ENCODE results near the gene SEC22C. TPM values are rescaled to one million over a fixed set of nuclear protein-coding genes. Genes with fewer than 3 reads are reported as not detected.

SEC22C gene
- total RNA-seq, 1 donor from 2014 or later, result 48.6 TPM

GRCh38 chr3:42612217-42612616, 30.4 kb upstream of the SEC22C start:
- H3K36me3 ChIP-seq, result peaks cover 2% of the 10 kb centered on the region
- H3K4me2 ChIP-seq, result no peak overlapping the region
- no peak overlapping the region for H3K9ac ChIP-seq
- H3K4me3 ChIP-seq, result no peak overlapping the region
- H3K79me2 ChIP-seq (ENCODE audit: low read depth), result peaks cover 100% of the 10 kb centered on the region
- Mint-ChIP-seq H3K27me3 (ENCODE audit: insufficient read depth, low read depth) (no peaks in the 10 kb centered on the region), H3K9me3 (no peaks in the 10 kb centered on the region), H3K36me3 (peaks cover 15% of the 10 kb centered on the region), H3K4me3 (no peak overlapping the region), H3K4me1 (no peaks in the 10 kb centered on the region), H3K27ac (no peak overlapping the region)
- H3K27ac ChIP-seq, result no peak overlapping the region
- no peaks in the 10 kb centered on the region for H3K27me3 ChIP-seq
- TF ChIP-seq EZH2phosphoT487 (IDR thresholded peaks at IDR 0.05), result no peak
- no peak for TF ChIP-seq CTCF (IDR thresholded peaks at IDR 0.05)
- TF ChIP-seq EZH2 (IDR thresholded peaks at IDR 0.05), result no peak
- no peak for DNase-seq (ENCODE audit: low spot score)
- peaks cover 14% of the 10 kb centered on the region for H3F3A ChIP-seq (ENCODE audit: low read depth)
- H2AFZ ChIP-seq (replicated peaks), result no peak overlapping the region
- no peaks in the 10 kb centered on the region for H3K4me1 ChIP-seq
- H4K20me1 ChIP-seq (ENCODE audit: low read depth), result peaks cover 96% of the 10 kb centered on the region
- no peaks in the 10 kb centered on the region for H3K9me3 ChIP-seq (ENCODE audit: low read depth)

GRCh38 chr3:42610976-42611375, 29.2 kb upstream of the SEC22C start:
- H3K79me2 ChIP-seq (ENCODE audit: low read depth), result peaks cover 100% of the 10 kb centered on the region
- H3K36me3 ChIP-seq, result no peaks in the 10 kb centered on the region

GRCh38 chr3:42608581-42608980, 26.8 kb upstream of the SEC22C start:
- Histone ChIP-seq H3K79me2 (ENCODE audit: low read depth) (peaks cover 100% of the 10 kb centered on the region), H3K4me3 (no peak overlapping the region), H3K36me3 (no peaks in the 10 kb centered on the region), H3K27me3 (no peaks in the 10 kb centered on the region), H3K27ac (no peak overlapping the region), H3K9me3 (ENCODE audit: low read depth) (no peaks in the 10 kb centered on the region), H3K9ac (no peak overlapping the region), H3K4me1 (peaks cover 6% of the 10 kb centered on the region), H4K20me1 (ENCODE audit: low read depth) (peaks cover 96% of the 10 kb centered on the region), H3K4me2 (no peak overlapping the region), H3F3A (ENCODE audit: low read depth) (peaks cover 14% of the 10 kb centered on the region), H2AFZ (replicated peaks) (no peak overlapping the region)
- Mint-ChIP-seq H3K4me1 (peaks cover 9% of the 10 kb centered on the region), H3K4me3 (no peak overlapping the region), H3K36me3 (peaks cover 28% of the 10 kb centered on the region), H3K9me3 (peaks cover 5% of the 10 kb centered on the region), H3K27me3 (ENCODE audit: insufficient read depth, low read depth) (no peaks in the 10 kb centered on the region), H3K27ac (no peak overlapping the region)
- TF ChIP-seq CTCF (IDR thresholded peaks at IDR 0.05), result no peak
- no peak for TF ChIP-seq EZH2 (IDR thresholded peaks at IDR 0.05)
- no peak for TF ChIP-seq EZH2phosphoT487 (IDR thresholded peaks at IDR 0.05)
- no peak for DNase-seq (ENCODE audit: low spot score)

More at GRCh38 chr3:42610976-42611375, 29.2 kb upstream of the SEC22C start:
- H3K36me3 Mint-ChIP-seq, result peaks cover 19% of the 10 kb centered on the region
- Histone ChIP-seq H3K4me1 (peaks cover 2% of the 10 kb centered on the region), H3K9ac (no peak overlapping the region), H3K4me3 (no peak overlapping the region), H3K9me3 (ENCODE audit: low read depth) (no peaks in the 10 kb centered on the region), H2AFZ (replicated peaks) (no peak overlapping the region), H3F3A (ENCODE audit: low read depth) (peaks cover 14% of the 10 kb centered on the region), H4K20me1 (ENCODE audit: low read depth) (peaks cover 96% of the 10 kb centered on the region), H3K27me3 (no peaks in the 10 kb centered on the region), H3K4me2 (no peak overlapping the region), H3K27ac (no peak overlapping the region)
- H3K4me3 Mint-ChIP-seq, result no peak overlapping the region
- TF ChIP-seq EZH2 (IDR thresholded peaks at IDR 0.05) (no peak), CTCF (IDR thresholded peaks at IDR 0.05) (no peak), EZH2phosphoT487 (IDR thresholded peaks at IDR 0.05) (no peak)
- peaks cover under 1% of the 10 kb centered on the region for H3K4me1 Mint-ChIP-seq
- no peaks in the 10 kb centered on the region for H3K27me3 Mint-ChIP-seq (ENCODE audit: insufficient read depth, low read depth)
- no peaks in the 10 kb centered on the region for H3K9me3 Mint-ChIP-seq
- no peak for DNase-seq (ENCODE audit: low spot score)
- H3K27ac Mint-ChIP-seq, result no peak overlapping the region

All from neural progenitor cell (in vitro differentiated cells).